Left ventricle myocardium inferior (tissue), 1 donor: ENCODE data around the gene SLC16A8. TPM values are rescaled to one million over a fixed set of nuclear protein-coding genes. Genes with fewer than 3 reads are reported as not detected.
A peak's percentile ranks its signal among the peaks of the same experiment; 100 is the strongest.

Experiments
- DNase-seq: peaks from one replicate; pipeline ENCODE4 v3.0.0-alpha.2; 2020
- H3K27ac ChIP-seq: fragments of 200-600 bp; replicated peaks from 2 replicates; pipeline ENCODE4 v1.8.0; 2021
- H3K27me3 ChIP-seq: fragments of 200-600 bp; 2 replicates; pipeline ENCODE4 v1.8.0; 2021; ENCODE audit warnings: low read depth
- H3K36me3 ChIP-seq: fragments of 200-600 bp; 2 replicates; pipeline ENCODE4 v1.8.0; 2021
- H3K4me1 ChIP-seq: fragments of 200-600 bp; 2 replicates; pipeline ENCODE4 v1.8.0; 2021
- H3K4me3 ChIP-seq: fragments of 200-600 bp; 2 replicates; pipeline ENCODE4 v1.8.0; 2021; ENCODE audit warnings: mild to moderate bottlenecking, moderate library complexity
- H3K9me3 ChIP-seq: fragments of 200-600 bp; replicated peaks from 2 replicates; pipeline ENCODE4 v1.8.0; 2021
- CTCF ChIP-seq: fragments of 200-600 bp; IDR thresholded peaks from 2 replicates; pipeline ENCODE4 v1.8.0; 2021; ENCODE audit warnings: antibody characterized with exemption, mild to moderate bottlenecking, borderline replicate concordance
- intact Hi-C: fragments of 100-400 bp; cut with micrococcal nuclease; formaldehyde crosslinking; loops from one replicate; pipeline ENCODE4 v1.11.0; 2022
- total RNA-seq: library from RNA; stranded (reverse); fragmentation: NEBNext Ultra II Directional; extraction: Animal tissue kit (Norgen Biotek cat#: 25700); gene quantifications from one replicate; pipeline ENCODE4 v1.2.1, GENCODE V29; 2021
- donor health status: DM: no; HTN: yes; CAD: no; lungs with severe emphysema.

Gene SLC16A8
- total RNA-seq, 1 donor from 2014 or later = not detected

- intact Hi-C loops = no loop called here
- H3K27ac ChIP-seq = no peak overlapping the region
- peaks cover 49% of the 10 kb centered on the region for H3K4me1 ChIP-seq
These were observed 18.4 kb downstream of the SLC16A8 start for GRCh38 chr22:38065539-38065938.

GRCh38 chr22:38062791-38063190, 21.2 kb downstream of the SLC16A8 start:
- DNase-seq = no peak
- intact Hi-C loops = no loop called here
- Histone ChIP-seq H3K27ac (peak overlapping the region; percentile 59), H3K4me1 (peaks cover 31% of the 10 kb centered on the region), H3K4me3 (no peak overlapping the region), H3K36me3 (peaks cover 38% of the 10 kb centered on the region), H3K9me3 (no peaks in the 10 kb centered on the region), H3K27me3 (no peaks in the 10 kb centered on the region)
- TF ChIP-seq CTCF = no peak

More at GRCh38 chr22:38065539-38065938, 18.4 kb downstream of the SLC16A8 start:
- H3K4me3 ChIP-seq = no peak overlapping the region
- H3K27me3 ChIP-seq = no peaks in the 10 kb centered on the region
- no peaks in the 10 kb centered on the region for H3K9me3 ChIP-seq
- DNase-seq = no peak
- no peak for TF ChIP-seq CTCF
- H3K36me3 ChIP-seq = peaks cover 27% of the 10 kb centered on the region

GRCh38 chr22:38056969-38057891, 26.8 kb downstream of the SLC16A8 start, which contains the start of gene PICK1:
Gene PICK1, plus strand, starts transcription at chr22:38057404. Its CDS starts 406 bp downstream, at chr22:38057810.
- peak within 1 kb of the TSS; percentile 70 for H3K4me3 ChIP-seq
- TF ChIP-seq CTCF = no peak
- H3K4me1 ChIP-seq = peaks cover 27% of the 10 kb centered on the region
- no peaks in the 10 kb centered on the region for H3K27me3 ChIP-seq
- peak within 1 kb of the TSS; percentile 91 for H3K27ac ChIP-seq
- intact Hi-C loops = no loop called here
- H3K9me3 ChIP-seq = no peaks in the 10 kb centered on the region
- DNase-seq = peak; percentile 84
- H3K36me3 ChIP-seq = peaks cover 11% of the 10 kb centered on the region

GRCh38 chr22:38051900-38052862, 31.8 kb downstream of the SLC16A8 start:
- Histone ChIP-seq H3K4me3 (no peak overlapping the region), H3K27ac (no peak overlapping the region)
- TF ChIP-seq CTCF = peak; percentile 91

GRCh38 chr22:38051261-38051660, 32.7 kb downstream of the SLC16A8 start:
- no peak for DNase-seq
- no peaks in the 10 kb centered on the region for H3K9me3 ChIP-seq
- intact Hi-C loops = no loop called here
- no peak overlapping the region for H3K4me3 ChIP-seq
- peaks cover 8% of the 10 kb centered on the region for H3K4me1 ChIP-seq
- no peak overlapping the region for H3K27ac ChIP-seq
- no peak for TF ChIP-seq CTCF
- peaks cover 4% of the 10 kb centered on the region for H3K27me3 ChIP-seq
- no peaks in the 10 kb centered on the region for H3K36me3 ChIP-seq

More at GRCh38 chr22:38051900-38052862, 31.8 kb downstream of the SLC16A8 start:
- peaks cover 4% of the 10 kb centered on the region for H3K27me3 ChIP-seq
- peak; percentile 80 for DNase-seq
- peaks cover 15% of the 10 kb centered on the region for H3K4me1 ChIP-seq
- H3K9me3 ChIP-seq = no peaks in the 10 kb centered on the region
- H3K36me3 ChIP-seq = no peaks in the 10 kb centered on the region
- intact Hi-C loops = no loop called here
